Muscle layer of colon (tissue), 2 donors: ENCODE results near the gene PRRX1.

ENCODE experiments used
- H3K27ac ChIP-seq: one replicate; pipeline ENCODE4 v1.7.0; 2013; ENCODE audit warnings: low read depth, mild to moderate bottlenecking, low read length, moderate library complexity
- H3K27me3 ChIP-seq, 2 donors: one replicate each; pipeline ENCODE4 v1.7.0; 2013; ENCODE audit warnings: low read length in 2 of 2, mild to moderate bottlenecking in 2 of 2; ENCODE audit not compliant: insufficient read depth in 2 of 2, control insufficient read depth in 1 of 2
- H3K36me3 ChIP-seq: one replicate; pipeline ENCODE4 v1.7.0; 2013; ENCODE audit warnings: mild to moderate bottlenecking, low read length; ENCODE audit not compliant: insufficient read depth
- H3K4me1 ChIP-seq: one replicate; pipeline ENCODE4 v1.7.0; 2013; ENCODE audit warnings: mild to moderate bottlenecking, low read length; ENCODE audit not compliant: insufficient read depth
- H3K4me3 ChIP-seq, 2 donors: one replicate each; pipeline ENCODE4 v1.7.0; 2013; ENCODE audit warnings: low read length in 2 of 2, low read depth in 1 of 2, mild to moderate bottlenecking in 1 of 2, moderate library complexity in 1 of 2
- H3K9ac ChIP-seq: one replicate; pipeline ENCODE4 v1.7.0; 2013; ENCODE audit warnings: low read length
- H3K9me3 ChIP-seq: one replicate; pipeline ENCODE4 v1.7.0; 2013; ENCODE audit warnings: mild to moderate bottlenecking, low read length
- donor health status: abdominal sarcoma.
- donor health status: Adenocarcinoma of cecum.

The PRRX1 gene

DNA sequence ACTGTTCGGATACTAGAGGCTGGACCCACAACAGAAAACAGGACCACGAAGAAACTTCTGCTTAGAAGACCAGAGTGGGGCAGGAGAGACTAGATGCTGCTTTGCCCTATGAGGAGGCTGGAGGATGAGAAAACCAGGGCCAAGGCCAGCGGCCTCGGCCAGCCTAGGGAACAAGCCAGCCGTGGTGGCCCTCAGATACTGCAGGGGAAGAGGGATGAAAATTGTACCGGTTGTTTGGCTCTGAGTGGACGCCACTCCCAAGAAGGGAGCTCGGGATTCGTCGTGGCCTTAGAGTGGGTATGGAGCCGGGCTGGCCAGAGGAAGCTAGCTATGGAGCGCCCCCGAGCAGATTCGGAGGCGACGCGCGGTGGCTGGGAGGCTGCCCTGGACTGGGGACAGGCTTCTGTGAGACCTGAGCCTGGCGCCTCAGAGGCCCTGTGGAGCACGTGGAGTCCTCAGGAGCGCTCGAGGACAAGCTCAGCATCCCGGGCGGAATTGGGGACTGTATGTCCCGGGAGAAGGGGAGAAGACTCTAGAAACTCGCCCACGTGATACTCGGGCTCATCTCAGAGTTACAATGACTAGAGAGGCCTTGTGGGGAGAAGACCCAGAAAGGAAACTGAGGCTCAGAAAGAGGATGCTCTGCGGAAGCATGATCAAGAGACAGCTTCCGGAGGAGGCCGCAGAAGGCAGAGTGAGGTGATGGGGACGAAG, 2.8 kb downstream of the PRRX1 start:
- Histone ChIP-seq H3K4me1 (peaks cover 15% of the 10 kb centered on the region), H3K36me3 (no peaks in the 10 kb centered on the region), H3K9me3 (no peaks in the 10 kb centered on the region), H3K4me3 (no peak overlapping the region), H3K9ac (no peak overlapping the region), H3K27ac (no peak overlapping the region), H3K27me3 (peaks cover 47 to 97% of the 10 kb centered on the region in 2 donors)

DNA sequence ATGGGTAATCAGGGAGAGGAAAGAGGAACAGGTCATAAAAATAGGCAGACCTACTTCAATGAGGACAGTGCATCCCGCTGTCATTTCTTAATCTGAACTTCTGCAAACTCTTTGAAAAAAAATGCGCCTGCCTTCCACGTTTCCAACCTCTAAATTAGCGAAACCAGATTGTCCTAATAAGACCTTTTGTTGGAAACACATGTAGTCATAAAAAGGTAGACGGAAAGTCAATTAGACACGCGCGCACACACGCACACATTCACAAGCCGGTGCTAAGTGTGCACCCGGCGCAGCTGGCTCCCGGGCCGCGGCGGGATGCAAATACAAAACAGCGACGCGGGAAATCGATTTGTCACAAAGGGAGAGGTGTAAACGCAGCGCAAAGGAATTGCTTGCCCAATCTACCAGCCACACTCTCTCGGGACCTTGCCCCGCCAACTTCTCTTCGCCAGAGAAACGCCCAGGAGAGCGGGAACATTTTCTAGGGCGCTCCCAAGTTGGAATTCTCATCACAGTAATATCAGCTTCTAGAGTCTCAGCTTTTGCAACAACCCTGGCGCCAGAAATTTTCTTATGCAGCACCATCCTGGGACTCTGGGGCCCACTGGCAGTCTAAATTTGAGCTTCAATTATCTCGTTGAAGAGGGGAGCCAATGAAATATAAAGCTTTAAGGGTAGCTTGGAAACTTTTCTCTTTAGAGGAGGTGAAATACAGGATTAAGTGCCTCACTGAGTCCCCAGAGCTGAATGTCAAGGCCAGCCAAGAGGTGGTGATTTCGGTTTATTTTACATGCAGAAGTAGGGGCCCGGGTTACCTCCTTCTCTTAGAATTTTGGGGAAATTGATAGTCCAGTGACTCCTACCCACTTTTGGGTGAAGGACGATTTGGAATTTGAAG, 4.5 kb downstream of the PRRX1 start:
- Histone ChIP-seq H3K27ac (no peak overlapping the region), H3K36me3 (no peaks in the 10 kb centered on the region), H3K9ac (no peak overlapping the region), H3K9me3 (no peaks in the 10 kb centered on the region), H3K4me1 (peaks cover 5% of the 10 kb centered on the region), H3K27me3 (peaks cover 32 to 80% of the 10 kb centered on the region in 2 donors), H3K4me3 (no peak overlapping the region)

DNA sequence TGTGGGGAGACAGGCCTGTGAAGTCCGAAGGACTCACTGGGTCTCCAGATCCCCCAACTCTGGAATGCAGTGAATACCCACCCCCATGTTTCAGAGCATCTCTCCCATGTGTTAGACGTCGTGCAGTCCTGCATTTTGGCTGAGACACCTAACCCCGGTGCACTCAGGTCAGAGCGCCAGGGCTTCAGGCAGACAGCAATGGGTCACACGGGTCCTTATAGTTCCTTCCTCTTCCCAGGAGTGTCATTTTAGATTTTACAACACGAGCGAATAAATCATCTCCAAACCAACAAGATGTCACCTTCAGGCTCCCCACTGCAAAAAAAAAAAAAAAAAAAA, 5.1 kb downstream of the PRRX1 start:
- no peak overlapping the region for H3K4me3 ChIP-seq
- peaks cover 5% of the 10 kb centered on the region for H3K4me1 ChIP-seq
- H3K36me3 ChIP-seq: no peaks in the 10 kb centered on the region
- H3K9me3 ChIP-seq: no peaks in the 10 kb centered on the region
- peaks cover 27 to 74% of the 10 kb centered on the region in 2 donors for H3K27me3 ChIP-seq
- no peak overlapping the region for H3K9ac ChIP-seq
- no peak overlapping the region for H3K27ac ChIP-seq

DNA sequence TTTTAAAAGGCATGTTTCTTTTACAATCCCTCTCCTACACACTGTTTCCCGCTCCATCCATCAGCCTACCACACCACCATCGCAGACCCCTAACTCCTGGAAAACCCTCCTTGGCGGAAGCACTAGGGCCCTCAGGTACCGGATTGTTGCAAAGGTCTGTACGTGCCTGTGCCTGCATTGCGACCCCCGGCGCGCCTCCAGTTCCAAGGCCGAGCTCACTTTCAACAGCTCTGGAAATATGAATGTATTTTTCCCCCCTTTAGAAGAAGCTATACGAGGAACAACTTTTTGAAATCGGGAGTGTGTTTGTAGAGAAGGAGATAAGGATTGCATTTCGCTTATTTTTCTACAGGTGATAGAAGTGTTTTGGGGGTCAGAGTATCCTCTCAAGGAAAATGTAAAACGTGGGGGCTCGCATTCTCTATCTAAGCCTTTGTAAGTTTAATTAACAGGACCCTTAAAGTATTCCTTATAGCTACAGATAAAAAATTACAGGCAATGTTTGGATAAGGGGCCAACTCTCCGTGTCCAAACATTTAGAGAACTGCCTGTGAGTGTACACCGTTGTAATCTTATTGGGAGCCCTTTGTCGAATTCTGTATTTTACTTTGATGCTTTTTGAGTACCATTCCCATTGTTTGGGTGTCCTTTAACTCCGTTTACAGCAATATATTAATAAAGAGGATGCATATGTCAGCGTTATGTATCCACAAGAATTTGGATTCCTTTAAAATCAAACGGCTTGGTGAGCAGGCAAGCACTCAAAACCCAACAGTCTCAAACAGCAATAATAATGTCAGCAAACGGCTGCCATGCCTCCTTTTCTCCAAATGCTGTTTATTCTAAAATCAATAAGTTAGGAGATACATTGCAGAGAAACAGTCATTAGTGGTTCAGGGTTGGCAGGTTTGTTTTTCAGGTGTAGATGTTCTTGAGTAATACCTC, 5.9 kb downstream of the PRRX1 start:
- Histone ChIP-seq H3K4me1 (peaks cover 5% of the 10 kb centered on the region), H3K27me3 (peaks cover 27 to 66% of the 10 kb centered on the region in 2 donors), H3K9ac (no peak overlapping the region), H3K27ac (no peak overlapping the region), H3K36me3 (no peaks in the 10 kb centered on the region), H3K4me3 (no peak overlapping the region), H3K9me3 (no peaks in the 10 kb centered on the region)

DNA sequence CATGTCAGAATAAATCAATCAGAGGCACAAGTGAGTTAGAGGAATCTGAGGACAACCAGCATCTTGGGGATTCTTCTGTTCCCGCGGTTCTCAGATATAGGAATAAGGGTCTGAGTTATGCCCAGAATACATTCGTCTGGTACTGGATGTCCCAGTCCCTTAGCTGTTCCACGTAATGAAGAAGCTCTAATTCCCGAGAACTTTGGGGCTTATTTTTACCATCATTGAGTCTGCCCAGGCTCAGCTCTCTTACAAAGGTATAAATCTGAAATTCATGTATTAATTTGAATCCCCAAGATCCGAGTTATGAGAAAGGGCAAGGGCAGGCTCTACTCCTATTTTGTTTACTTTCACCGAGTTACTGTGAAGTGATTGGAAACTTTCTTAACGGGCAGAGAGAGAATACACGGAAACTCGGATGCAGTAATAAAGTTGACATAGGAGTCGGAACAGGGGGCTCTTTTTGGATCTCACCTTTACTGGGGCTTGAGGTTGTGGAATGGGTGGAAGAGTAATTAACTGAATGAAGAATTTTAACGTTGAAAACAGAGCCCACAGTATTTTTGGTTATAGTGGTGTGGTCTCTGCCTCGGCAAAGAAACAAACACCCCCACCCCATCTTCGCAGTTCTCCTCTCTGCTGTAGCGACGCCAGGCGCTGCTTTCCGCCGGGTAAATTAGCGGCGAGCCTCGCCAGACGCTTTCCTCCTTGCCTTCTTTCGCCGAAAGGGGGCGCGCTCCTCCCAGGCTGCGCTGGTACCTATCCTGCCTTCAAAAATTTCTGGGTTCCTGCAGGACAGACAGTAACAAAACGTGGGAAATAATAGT, 7.1 kb downstream of the PRRX1 start:
- Histone ChIP-seq H3K27me3 (peaks cover 17 to 56% of the 10 kb centered on the region in 2 donors), H3K4me3 (no peak overlapping the region), H3K9me3 (no peaks in the 10 kb centered on the region), H3K4me1 (no peaks in the 10 kb centered on the region), H3K36me3 (no peaks in the 10 kb centered on the region), H3K9ac (no peak overlapping the region), H3K27ac (no peak overlapping the region)

DNA sequence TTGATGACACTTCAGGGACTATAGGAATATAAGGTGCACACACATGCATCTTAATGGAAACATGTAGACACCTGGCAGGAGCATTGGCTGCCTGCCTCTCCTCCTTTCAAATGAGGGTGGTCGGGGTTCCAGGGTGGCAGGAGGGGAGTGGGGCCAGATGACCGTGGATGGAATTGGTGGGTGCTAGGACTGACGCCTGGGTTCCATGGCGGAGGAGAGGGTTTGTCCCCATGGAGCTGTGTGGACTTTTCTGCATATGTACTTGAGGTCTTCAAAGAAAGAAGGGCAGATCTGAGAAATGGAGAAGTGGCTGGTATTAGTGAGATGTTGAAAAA, 7.7 kb downstream of the PRRX1 start:
- no peak overlapping the region for H3K27ac ChIP-seq
- no peaks in the 10 kb centered on the region for H3K4me1 ChIP-seq
- no peak overlapping the region for H3K4me3 ChIP-seq
- peaks cover 16 to 50% of the 10 kb centered on the region in 2 donors for H3K27me3 ChIP-seq
- no peaks in the 10 kb centered on the region for H3K9me3 ChIP-seq
- no peaks in the 10 kb centered on the region for H3K36me3 ChIP-seq
- H3K9ac ChIP-seq: no peak overlapping the region

DNA sequence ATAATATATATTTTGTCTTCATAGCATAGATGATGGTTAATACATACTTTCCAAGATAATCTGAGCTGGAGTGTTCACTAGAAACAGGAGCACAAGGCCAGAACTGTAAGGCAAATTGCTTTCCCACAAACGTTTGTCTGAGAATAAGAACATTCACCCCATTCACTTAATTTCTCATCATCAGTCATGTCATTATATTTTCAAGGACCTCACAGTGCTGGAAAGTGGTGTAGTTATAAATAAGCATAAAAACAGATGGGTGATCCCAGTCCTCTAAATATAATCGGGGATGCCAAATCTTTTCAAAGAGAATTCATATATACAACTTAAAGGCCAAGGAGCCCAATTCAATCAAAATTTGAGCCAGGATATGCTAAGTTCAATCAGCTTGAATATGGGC, 8.4 kb downstream of the PRRX1 start:
- Histone ChIP-seq H3K9ac (no peak overlapping the region), H3K4me3 (no peak overlapping the region), H3K4me1 (no peaks in the 10 kb centered on the region), H3K27ac (no peak overlapping the region), H3K36me3 (no peaks in the 10 kb centered on the region), H3K27me3 (peaks cover 13 to 43% of the 10 kb centered on the region in 2 donors), H3K9me3 (no peaks in the 10 kb centered on the region)

DNA sequence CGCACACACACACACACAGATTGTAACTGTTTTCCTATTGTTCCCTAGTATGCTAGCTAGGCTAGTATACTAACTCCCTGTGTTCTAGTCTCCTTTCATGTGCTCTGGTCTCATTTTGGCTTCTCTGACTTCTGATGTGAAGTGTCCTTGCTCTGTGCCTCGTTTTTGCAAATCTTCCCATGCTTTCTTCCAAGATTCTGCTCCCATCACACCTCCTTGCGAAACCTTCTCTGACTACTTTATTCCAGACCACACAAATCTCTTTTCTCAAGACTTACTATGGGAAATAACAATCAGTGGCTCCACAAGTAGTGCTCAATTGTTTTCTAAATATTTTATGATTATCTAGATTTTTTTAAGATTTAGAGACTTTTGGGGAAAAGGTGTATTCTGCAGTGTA, 10.3 kb downstream of the PRRX1 start:
- Histone ChIP-seq H3K4me3 (no peak overlapping the region), H3K9ac (no peak overlapping the region), H3K27me3 (peaks cover 8 to 24% of the 10 kb centered on the region in 2 donors), H3K9me3 (no peaks in the 10 kb centered on the region), H3K27ac (no peak overlapping the region), H3K4me1 (no peaks in the 10 kb centered on the region), H3K36me3 (no peaks in the 10 kb centered on the region)

DNA sequence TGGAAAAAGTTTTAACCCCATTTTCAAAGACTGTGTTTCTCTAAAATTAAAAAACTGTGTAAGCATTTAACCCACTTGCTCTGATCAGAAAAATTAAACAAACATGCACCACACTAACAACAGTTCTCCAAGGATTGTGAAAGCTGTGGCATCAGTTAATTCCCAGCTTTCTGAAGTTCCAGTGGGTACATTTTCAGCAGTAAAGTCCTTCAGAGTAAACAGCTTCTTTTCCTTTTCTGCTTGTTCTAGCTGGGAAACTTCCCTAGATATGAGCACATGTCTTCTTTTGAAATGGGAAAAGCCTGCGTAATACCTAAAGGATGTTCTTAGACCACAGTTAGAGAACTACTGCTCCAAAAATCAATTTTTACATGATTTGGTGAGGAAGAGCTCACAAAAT, 11.1 kb downstream of the PRRX1 start:
- no peaks in the 10 kb centered on the region for H3K36me3 ChIP-seq
- no peak overlapping the region for H3K9ac ChIP-seq
- no peak overlapping the region for H3K27ac ChIP-seq
- H3K9me3 ChIP-seq: no peaks in the 10 kb centered on the region
- H3K4me1 ChIP-seq: no peaks in the 10 kb centered on the region
- peaks cover 2 to 18% of the 10 kb centered on the region in 2 donors for H3K27me3 ChIP-seq
- H3K4me3 ChIP-seq: no peak overlapping the region

DNA sequence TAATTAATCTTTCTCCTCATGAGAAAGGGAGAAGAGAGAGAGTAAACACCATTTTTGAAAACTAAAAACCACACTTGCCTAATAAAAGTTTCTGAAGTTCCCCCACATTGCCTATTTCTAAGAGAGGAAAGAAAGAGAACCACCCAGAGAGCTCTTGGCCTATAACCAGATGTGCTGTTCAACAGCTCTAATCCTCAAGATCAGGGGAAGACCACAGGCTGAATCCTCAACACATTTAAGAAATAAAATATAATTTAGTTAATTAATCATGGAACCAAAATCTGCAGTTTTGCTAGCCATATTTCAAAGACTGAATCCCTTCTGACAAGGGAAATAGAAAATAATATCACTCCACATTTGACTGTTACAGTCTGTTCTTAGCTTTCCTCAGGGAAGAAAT, 11.9 kb downstream of the PRRX1 start:
- Histone ChIP-seq H3K9ac (no peak overlapping the region), H3K36me3 (no peaks in the 10 kb centered on the region), H3K4me1 (no peaks in the 10 kb centered on the region), H3K9me3 (no peaks in the 10 kb centered on the region), H3K4me3 (no peak overlapping the region), H3K27ac (no peak overlapping the region), H3K27me3 (peaks cover 0 to 9% of the 10 kb centered on the region in 2 donors)
